ENCODE data around the gene CADPS2.

The CADPS2 gene

DNA sequence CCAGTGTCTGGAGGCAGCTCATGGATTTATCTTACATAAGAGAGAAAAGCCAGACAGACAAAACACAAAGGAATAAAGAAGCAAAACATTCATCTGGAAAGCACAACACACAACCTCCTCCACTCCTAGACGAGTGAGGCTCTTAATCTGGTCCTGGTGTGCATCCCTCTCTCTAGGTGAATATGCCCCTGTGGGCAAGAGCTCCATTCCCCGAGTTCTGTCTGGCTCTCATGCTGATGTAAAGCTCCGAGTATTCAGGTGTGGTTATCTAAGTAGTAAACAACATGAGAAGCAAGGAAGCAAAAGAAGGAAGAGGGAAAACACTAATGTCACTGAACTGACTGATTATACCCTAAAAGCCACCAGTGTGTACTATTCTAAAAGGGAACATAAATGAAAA lies 533.8 kb downstream of the CADPS2 start:
- no peaks in the 10 kb centered on the region for H3K4me1 ChIP-seq
- H3K27ac ChIP-seq: no peak overlapping the region
- no peaks in the 10 kb centered on the region for H3K27me3 ChIP-seq
- no peak overlapping the region for H3K4me2 ChIP-seq
- no peak overlapping the region for H3K9ac ChIP-seq
- H4K20me1 ChIP-seq: no peaks in the 10 kb centered on the region
- TF ChIP-seq Cebpa-rat (IDR thresholded peaks at IDR 0.05): no peak
- no peak overlapping the region for H3K4me3 ChIP-seq
- H3K36me3 ChIP-seq: no peaks in the 10 kb centered on the region
- no peaks in the 10 kb centered on the region for H3K9me3 ChIP-seq

DNA sequence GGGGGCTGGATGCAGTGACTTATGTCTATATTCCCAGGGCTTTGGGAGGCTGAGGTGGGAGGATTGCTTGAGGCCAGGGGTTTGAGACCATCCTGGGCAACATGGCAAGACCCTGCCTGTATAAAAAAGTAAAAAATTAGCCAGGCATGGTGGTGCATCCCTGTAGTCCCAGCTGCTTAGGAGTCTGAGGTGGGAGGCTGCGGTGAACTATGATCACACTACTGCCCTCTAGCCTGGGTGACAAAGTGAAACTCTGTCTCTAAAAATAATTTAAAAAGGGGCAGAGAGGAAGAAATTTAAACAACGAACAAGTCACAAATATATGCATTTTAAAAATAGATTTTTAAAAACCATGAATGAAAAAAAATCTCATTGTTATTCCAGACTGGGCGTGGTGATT lies 535.6 kb downstream of the CADPS2 start:
- Histone ChIP-seq H3K36me3 (no peaks in the 10 kb centered on the region), H3K4me3 (no peak overlapping the region), H3K4me1 (no peaks in the 10 kb centered on the region), H3K27ac (no peak overlapping the region), H3K9me3 (no peaks in the 10 kb centered on the region), H3K9ac (no peak overlapping the region), H3K4me2 (no peak overlapping the region), H3K27me3 (no peaks in the 10 kb centered on the region), H4K20me1 (no peaks in the 10 kb centered on the region)
- no peak for TF ChIP-seq Cebpa-rat (IDR thresholded peaks at IDR 0.05)

DNA sequence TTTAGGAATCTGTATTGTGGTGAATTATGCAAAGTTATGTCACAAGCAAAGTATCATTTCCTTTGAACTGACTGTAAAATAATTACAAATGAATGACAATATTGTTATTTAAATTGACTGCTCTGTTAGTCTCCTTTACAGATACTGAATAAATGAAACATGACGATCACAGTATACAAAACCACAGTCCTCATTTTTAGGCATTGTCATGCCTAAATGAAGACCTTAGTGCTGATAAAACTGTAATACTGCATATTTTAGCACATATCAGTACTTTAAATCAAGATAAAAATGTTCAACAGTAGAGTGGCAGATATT lies 542.0 kb downstream of the CADPS2 start:
- Histone ChIP-seq H3K36me3 (no peaks in the 10 kb centered on the region), H3K27ac (no peak overlapping the region), H3K9ac (no peak overlapping the region), H3K4me3 (no peak overlapping the region), H4K20me1 (no peaks in the 10 kb centered on the region), H3K9me3 (no peaks in the 10 kb centered on the region), H3K27me3 (no peaks in the 10 kb centered on the region), H3K4me2 (no peak overlapping the region), H3K4me1 (no peaks in the 10 kb centered on the region)
- no peak for TF ChIP-seq Cebpa-rat (IDR thresholded peaks at IDR 0.05)

DNA sequence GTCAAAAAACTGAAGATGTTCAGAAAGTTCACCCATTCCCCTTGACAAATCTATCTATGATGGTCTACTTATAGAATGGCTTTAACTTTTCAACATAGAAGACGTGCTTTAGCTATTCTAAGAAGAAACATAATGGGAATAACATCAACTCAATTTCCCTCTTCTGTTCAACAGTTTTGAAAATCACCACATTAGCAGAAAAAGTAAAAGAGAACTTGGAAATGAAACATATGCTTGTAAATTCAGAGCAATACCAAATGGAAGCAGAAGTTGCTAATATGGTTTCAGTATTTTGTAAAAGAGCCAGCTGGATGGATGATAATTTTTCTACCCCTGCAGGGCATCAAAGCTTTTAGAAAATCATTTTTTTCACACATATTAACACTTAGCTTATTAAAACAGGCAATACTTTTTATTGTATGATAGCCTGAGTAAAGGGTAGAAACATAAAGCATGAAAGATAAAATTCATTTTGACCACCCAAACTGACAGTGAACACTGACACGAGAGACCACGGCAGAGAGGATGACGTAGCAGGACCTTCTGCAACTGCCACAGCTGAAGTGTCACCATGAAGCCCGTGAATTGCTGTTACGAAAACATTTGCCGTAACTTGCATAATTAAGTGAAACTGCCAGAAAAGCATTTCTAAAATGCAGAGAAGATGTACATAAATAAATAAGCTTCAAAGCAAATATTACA lies 542.5 kb downstream of the CADPS2 start:
- Histone ChIP-seq H4K20me1 (no peaks in the 10 kb centered on the region), H3K4me1 (no peaks in the 10 kb centered on the region), H3K27ac (no peak overlapping the region), H3K9ac (no peak overlapping the region), H3K27me3 (no peaks in the 10 kb centered on the region), H3K4me3 (no peak overlapping the region), H3K4me2 (no peak overlapping the region), H3K9me3 (no peaks in the 10 kb centered on the region), H3K36me3 (no peaks in the 10 kb centered on the region)
- TF ChIP-seq Cebpa-rat (IDR thresholded peaks at IDR 0.05): no peak

DNA sequence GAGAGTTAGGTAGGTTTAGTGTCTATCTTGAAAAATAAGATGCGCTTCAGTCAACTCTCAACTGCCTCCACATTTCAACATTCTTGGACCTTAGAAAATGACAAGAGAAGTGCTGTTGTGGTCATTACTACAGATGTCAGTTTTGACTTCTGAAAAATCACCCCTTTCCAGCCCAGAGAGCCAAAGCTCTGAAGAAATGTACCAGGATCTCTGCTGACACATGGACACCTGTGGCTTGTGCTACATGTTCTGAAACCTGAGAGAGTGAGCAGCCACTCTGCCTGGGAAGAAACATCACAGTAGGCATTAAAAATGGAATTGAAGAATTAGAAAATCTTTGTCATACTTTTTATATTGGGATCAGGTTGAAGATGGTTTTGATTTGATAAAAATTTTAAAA lies 545.8 kb downstream of the CADPS2 start:
- H4K20me1 ChIP-seq: no peaks in the 10 kb centered on the region
- H3K27me3 ChIP-seq: no peaks in the 10 kb centered on the region
- H3K4me3 ChIP-seq: no peak overlapping the region
- H3K4me2 ChIP-seq: no peak overlapping the region
- H3K4me1 ChIP-seq: no peaks in the 10 kb centered on the region
- no peak overlapping the region for H3K27ac ChIP-seq
- H3K36me3 ChIP-seq: no peaks in the 10 kb centered on the region
- TF ChIP-seq Cebpa-rat (IDR thresholded peaks at IDR 0.05): no peak
- no peak overlapping the region for H3K9ac ChIP-seq
- no peaks in the 10 kb centered on the region for H3K9me3 ChIP-seq

DNA sequence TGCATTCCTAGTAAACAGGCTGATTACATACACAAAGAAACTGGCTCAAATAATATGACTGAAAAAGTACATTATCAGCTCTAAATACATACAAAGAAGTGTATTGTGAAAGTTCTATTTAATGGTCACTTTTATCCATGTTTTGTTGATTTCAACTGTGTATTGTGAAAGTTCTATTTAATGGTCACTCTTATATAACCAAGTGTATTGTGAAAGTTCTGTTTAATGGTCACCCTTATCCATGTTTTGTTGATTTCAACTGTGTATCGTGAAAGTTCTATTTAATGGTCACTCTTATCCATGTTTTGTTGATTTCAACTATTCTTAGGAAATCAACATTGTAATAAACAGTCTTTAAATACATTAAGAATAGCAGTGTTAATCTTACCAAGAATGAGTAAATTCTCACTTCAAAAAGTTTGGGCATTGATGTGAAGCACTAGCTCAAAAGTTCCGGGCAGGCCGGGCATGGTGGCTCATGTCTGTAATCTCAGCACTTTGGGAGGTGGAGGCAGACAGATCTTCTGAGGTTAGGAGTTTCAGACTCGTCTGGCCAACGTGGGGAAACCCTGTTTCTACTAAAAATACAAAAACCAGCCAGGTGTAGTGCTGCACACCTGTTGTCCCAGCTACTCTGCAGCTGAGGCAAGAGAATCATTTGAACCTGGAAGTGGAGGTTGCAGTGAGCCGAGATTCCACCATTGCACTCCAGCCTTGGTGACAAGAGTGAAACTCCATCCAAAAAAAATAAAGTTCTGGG lies 546.9 kb downstream of the CADPS2 start:
- Histone ChIP-seq H3K4me2 (no peak overlapping the region), H3K4me1 (no peaks in the 10 kb centered on the region), H3K27me3 (no peaks in the 10 kb centered on the region), H3K4me3 (no peak overlapping the region), H3K9me3 (no peaks in the 10 kb centered on the region), H3K27ac (no peak overlapping the region), H3K9ac (no peak overlapping the region), H3K36me3 (no peaks in the 10 kb centered on the region), H4K20me1 (no peaks in the 10 kb centered on the region)
- TF ChIP-seq Cebpa-rat (IDR thresholded peaks at IDR 0.05): no peak

DNA sequence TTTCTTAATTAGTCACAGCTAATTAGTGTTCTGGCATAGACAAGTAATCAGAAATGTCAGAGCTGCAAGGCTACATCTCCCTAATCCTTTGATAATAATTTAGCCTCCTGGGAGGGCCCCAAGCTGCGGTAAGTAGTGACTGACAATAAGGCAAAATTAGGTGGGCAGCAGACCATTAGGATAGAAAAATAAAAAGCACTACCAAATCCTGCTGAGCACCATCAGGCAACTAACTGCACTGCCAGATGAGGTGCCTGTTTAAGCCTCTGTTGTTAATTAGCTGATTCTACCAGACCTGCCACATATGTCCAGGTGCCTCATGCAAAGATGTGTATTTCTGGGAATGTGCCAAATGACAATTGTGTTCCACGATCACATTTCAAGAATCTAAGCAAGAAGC lies 549.2 kb downstream of the CADPS2 start:
- Histone ChIP-seq H4K20me1 (no peaks in the 10 kb centered on the region), H3K27me3 (no peaks in the 10 kb centered on the region), H3K4me2 (no peak overlapping the region), H3K27ac (no peak overlapping the region), H3K4me1 (no peaks in the 10 kb centered on the region), H3K9me3 (no peaks in the 10 kb centered on the region), H3K4me3 (no peak overlapping the region), H3K36me3 (no peaks in the 10 kb centered on the region), H3K9ac (no peak overlapping the region)
- no peak for TF ChIP-seq Cebpa-rat (IDR thresholded peaks at IDR 0.05)

DNA sequence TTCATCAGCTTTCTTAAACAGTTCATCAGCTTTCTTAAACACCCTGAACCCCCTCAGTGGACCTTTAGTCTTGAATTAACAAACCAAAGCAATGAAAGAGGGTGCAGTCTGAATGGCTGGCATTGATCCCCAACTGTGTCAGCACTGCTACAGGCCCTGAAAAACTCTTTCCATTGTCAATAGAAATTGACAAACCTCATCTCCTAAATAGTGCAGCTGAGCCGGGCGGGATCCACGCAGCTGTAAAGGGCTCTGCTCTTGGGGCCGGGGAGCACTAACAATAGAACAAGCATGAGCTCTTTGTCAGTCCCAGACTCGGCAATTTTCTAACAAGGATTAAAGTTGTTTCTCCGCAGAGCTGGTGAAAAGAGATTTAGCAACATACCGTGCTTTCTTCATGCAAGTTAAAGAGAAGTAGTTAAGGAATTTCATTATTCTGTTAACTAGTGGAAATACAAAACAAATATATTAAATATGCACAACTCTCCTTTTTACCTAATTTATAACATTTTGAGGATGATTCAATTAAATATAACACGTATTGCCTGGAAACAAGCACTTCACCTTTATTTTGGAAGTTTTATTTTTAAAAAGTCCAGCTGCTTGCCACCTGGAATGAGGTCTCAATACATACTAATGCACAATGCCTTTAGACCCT lies 557.0 kb downstream of the CADPS2 start:
- H3K4me3 ChIP-seq: no peak overlapping the region
- H3K27me3 ChIP-seq: no peaks in the 10 kb centered on the region
- no peaks in the 10 kb centered on the region for H3K36me3 ChIP-seq
- H3K9me3 ChIP-seq: no peaks in the 10 kb centered on the region
- no peaks in the 10 kb centered on the region for H3K4me1 ChIP-seq
- TF ChIP-seq Cebpa-rat (IDR thresholded peaks at IDR 0.05): no peak
- no peak overlapping the region for H3K4me2 ChIP-seq
- H4K20me1 ChIP-seq: no peaks in the 10 kb centered on the region
- no peak overlapping the region for H3K9ac ChIP-seq
- no peak overlapping the region for H3K27ac ChIP-seq

DNA sequence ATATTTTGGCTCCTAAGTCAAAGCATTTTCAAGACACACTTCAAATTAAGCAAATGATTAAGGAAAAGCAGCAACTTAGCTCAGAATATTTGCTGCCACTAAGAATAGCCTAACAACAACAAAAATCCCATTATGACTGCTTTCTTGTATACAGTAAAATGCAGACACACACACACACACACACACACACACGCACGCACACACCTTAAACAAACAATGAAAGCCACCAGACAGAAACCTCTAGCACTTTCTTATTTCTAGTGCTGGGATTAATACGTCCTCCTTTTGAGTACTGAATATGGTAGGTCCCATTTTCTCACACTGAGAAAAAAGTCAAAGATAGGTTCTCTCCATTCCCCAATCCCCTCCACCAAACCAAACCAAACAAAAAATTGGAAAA lies 558.3 kb downstream of the CADPS2 start:
- Histone ChIP-seq H4K20me1 (no peaks in the 10 kb centered on the region), H3K4me2 (no peak overlapping the region), H3K9me3 (no peaks in the 10 kb centered on the region), H3K27ac (no peak overlapping the region), H3K36me3 (no peaks in the 10 kb centered on the region), H3K4me3 (no peak overlapping the region), H3K4me1 (no peaks in the 10 kb centered on the region), H3K27me3 (no peaks in the 10 kb centered on the region), H3K9ac (no peak overlapping the region)
- no peak for TF ChIP-seq Cebpa-rat (IDR thresholded peaks at IDR 0.05)
